ENCODE results near the gene EMILIN1.
"Not testable (repeated sequence)": the region's sequence is repeated elsewhere in the genome, so short reads cannot be mapped to it uniquely, and the experiment has no call there.

The EMILIN1 gene

GRCh38 chr2:27073782-27074181 is 4.6 kb upstream of the EMILIN1 start:
- TF ChIP-seq, protein P1, sequence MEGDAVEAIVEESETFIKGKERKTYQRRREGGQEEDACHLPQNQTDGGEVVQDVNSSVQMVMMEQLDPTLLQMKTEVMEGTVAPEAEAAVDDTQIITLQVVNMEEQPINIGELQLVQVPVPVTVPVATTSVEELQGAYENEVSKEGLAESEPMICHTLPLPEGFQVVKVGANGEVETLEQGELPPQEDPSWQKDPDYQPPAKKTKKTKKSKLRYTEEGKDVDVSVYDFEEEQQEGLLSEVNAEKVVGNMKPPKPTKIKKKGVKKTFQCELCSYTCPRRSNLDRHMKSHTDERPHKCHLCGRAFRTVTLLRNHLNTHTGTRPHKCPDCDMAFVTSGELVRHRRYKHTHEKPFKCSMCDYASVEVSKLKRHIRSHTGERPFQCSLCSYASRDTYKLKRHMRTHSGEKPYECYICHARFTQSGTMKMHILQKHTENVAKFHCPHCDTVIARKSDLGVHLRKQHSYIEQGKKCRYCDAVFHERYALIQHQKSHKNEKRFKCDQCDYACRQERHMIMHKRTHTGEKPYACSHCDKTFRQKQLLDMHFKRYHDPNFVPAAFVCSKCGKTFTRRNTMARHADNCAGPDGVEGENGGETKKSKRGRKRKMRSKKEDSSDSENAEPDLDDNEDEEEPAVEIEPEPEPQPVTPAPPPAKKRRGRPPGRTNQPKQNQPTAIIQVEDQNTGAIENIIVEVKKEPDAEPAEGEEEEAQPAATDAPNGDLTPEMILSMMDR (IDR thresholded peaks at IDR 0.05; ENCODE audit: low read depth, low read length, missing control alignments), result no peak
- no peak for DNase-seq (ENCODE audit: extremely low read depth, low read depth)
- no peak overlapping the region for H3K4me3 ChIP-seq (replicated peaks; ENCODE audit: low read depth, low read length)

DNA sequence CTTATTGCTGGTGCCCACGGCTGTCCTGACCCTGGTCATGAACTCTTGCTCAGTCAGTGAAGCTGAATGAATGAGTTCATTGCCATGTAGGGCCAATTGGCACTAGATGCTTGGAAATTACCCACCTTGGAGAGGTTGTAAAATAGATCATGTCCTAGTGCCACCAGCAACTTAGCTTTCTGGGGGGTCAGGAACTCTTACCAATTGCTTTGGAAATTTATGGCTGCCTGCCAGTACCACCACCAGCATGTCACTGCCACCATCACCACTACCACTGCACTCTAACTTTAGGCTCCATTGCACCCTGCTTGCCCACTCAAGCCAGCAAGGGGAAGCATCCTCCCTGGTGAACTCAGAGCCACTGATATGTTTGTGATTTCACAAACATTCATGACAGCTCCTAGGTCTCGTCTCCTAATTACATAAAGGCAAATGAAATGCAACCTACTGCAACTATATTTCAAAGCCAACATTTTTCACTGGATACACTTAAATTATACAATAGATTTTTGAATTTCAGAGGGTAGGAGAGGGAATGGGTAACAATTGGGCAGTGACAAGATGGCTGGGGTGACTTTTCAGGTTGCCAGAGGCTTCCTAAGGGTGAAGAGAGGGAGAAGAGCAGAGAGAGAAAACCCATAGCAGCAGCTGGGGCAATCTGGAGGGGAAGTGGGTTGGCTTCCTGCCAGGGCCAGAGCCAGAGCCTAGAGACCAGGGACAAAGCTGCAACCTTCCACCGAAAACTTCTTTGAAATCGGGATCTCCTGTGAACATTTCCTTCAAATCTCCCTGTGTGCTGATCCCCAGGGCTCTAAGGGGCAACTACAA is 3.5 kb upstream of the EMILIN1 start:
- TF ChIP-seq, protein P1 (IDR thresholded peaks at IDR 0.05; ENCODE audit: low read depth, low read length, missing control alignments), result no peak
- no peak for DNase-seq (ENCODE audit: extremely low read depth, low read depth)
- H3K4me3 ChIP-seq (replicated peaks; ENCODE audit: low read depth, low read length), result no peak overlapping the region

DNA sequence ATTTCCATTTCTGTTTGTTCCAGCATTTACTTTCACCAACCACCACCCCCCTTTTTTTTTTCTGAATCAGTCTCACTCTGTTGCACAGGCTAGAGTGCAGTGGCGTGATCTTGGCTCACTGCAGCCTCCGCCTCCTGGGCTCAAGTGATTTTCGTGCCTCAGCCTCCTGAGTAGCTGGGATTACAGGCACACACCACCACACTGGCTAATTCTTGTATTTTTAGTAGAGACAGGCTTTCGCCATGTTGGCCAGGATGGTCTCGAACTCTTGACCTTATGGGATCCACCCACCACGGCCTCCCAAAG is 2.9 kb upstream of the EMILIN1 start:
- not testable (repeated sequence) for DNase-seq (ENCODE audit: extremely low read depth, low read depth); H3K4me3 ChIP-seq (replicated peaks; ENCODE audit: low read depth, low read length)

DNA sequence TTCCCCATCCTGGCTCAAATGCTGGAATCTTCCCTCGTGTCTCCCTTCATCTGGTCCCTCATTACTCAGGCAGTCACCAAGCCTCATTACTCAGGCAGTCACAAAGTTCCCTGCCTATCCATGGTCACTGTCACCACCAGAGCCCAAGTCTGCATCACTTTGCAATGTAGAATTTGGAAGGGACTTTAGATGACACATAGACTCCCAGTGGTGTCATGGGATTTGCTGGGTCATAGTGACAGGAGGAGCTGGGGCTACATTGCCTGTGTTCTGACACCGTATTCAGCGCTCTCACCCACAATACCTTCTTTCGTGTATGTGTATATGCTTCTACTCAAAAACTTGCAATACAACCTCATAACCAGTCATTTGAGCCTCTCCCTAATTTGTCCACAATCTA is 2.1 kb upstream of the EMILIN1 start:
- DNase-seq (ENCODE audit: extremely low read depth, low read depth), result no peak
- TF ChIP-seq, protein P1 (IDR thresholded peaks at IDR 0.05; ENCODE audit: low read depth, low read length, missing control alignments), result no peak

DNA sequence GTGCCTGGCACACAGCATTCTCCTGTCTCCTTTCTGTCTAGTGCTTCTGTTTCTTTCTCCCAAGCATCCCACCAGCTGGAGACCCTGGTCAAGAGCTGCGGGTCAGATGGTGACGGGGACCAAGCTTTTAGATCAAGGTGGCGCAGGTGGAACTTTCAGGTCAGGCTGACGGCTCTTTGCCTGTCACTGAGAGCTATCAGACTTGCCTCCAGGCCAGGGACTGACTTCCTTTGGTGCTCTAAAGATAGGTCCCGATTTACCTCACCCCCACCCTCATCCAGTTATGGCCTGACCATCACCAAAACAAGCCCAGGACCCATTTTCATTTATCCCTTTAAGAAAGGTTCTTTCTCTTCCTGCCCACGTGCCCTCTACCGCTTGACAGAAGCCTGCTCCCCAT is 1.2 kb upstream of the EMILIN1 start:
- H3K4me3 ChIP-seq (replicated peaks; ENCODE audit: low read depth, low read length), result no peak overlapping the region

More for the DNA sequence above, 2.1 kb upstream of the EMILIN1 start:
- no peak overlapping the region for H3K4me3 ChIP-seq (replicated peaks; ENCODE audit: low read depth, low read length)

GRCh38 chr2:27079233-27080139 is 1.1 kb downstream of the EMILIN1 start:
- TF ChIP-seq, protein P1 (IDR thresholded peaks at IDR 0.05; ENCODE audit: low read depth, low read length, missing control alignments), result no peak
- H3K4me3 ChIP-seq (replicated peaks; ENCODE audit: low read depth, low read length), result peak overlapping the region; percentile 93
- DNase-seq (ENCODE audit: extremely low read depth, low read depth), result no peak

More for the DNA sequence above, 1.2 kb upstream of the EMILIN1 start:
- no peak for DNase-seq (ENCODE audit: extremely low read depth, low read depth)
- TF ChIP-seq, protein P1 (IDR thresholded peaks at IDR 0.05; ENCODE audit: low read depth, low read length, missing control alignments), result no peak

DNA sequence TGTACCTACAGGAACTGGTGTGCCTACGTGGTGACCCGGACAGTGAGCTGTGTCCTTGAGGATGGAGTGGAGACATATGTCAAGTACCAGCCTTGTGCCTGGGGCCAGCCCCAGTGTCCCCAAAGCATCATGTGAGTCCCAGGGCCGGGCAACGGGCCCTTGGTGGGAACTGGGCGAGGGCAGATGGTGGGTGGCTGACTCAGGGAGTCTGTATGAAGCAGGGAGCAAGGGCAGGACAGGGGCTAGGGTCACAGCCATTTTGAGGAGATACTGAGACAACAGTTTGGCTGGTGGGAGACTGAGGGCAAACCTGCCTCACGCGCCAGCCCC is 1.7 kb downstream of the EMILIN1 start:
- TF ChIP-seq, protein P1 (IDR thresholded peaks at IDR 0.05; ENCODE audit: low read depth, low read length, missing control alignments), result no peak
- H3K4me3 ChIP-seq (replicated peaks; ENCODE audit: low read depth, low read length), result peak overlapping the region; percentile 93
- no peak for DNase-seq (ENCODE audit: extremely low read depth, low read depth)

Measured in HFF-Myc (cell line).